HG03064 (cell line): ENCODE measurements around the gene SLC8A3.

Experiments used
- ATAC-seq: cut with Tn5 transposase; IDR thresholded peaks from one replicate; pipeline ENCODE4 v1.9.1; 2021; ENCODE audit warnings: low read depth; ENCODE audit not compliant: unreplicated experiment

SLC8A3 gene

DNA sequence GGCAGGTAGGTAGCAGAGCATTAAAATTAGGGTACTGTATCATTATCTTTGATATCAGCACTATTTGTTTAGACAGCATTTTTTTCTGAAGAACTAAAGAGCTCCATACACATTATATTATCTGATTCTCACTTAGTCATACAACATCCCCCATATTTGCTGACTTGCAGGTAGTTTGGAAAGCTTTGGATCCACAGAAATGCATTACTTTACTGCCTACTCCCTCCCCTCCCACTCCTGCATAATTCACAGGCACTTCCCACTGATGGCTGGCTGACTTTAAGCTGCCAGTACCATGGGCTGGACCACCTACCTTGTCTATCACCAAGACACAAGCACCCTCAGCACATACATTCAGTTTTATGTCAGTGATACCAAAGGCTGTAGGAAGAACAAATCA, 110.4 kb downstream of the SLC8A3 start:
- ATAC-seq: no peak

DNA sequence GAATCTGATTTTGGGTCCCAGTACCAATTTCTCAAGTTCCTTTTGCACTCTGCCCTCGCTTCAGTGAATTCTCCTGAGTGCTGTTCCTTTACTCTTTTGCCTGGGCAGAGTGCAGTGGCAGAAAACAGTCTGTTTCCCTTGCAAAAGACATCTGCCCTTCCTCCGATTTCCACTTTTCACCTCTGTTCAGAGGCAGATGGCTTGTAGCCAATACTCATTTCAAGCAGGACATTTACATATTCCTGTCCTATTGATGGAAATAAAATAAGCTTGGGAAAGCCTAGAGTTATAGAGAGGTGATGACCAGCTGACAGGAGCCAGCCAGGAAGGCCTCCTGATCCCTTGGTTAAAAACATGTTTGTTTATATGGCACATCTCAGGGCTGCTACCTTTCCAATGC, 111.0 kb downstream of the SLC8A3 start:
- no peak for ATAC-seq

DNA sequence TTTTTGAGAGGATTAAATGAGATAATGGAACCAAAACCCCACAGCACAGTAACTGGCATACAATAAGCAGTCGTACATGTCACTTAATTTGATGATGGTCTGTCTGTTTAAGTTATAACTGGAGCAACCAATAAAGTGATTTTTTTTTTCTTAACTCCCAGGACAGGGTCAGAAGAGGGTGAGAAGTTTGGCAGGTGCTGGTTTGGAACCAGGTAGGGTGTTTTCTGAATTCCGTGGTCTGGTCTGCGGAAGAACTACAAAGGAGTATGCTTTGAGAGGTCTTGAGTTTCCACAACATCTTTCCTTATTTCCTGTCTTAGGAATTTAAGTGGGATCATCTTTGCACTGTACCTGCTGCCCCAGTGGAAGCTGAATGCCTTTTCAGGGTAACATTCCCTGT, 111.7 kb downstream of the SLC8A3 start:
- ATAC-seq: no peak

DNA sequence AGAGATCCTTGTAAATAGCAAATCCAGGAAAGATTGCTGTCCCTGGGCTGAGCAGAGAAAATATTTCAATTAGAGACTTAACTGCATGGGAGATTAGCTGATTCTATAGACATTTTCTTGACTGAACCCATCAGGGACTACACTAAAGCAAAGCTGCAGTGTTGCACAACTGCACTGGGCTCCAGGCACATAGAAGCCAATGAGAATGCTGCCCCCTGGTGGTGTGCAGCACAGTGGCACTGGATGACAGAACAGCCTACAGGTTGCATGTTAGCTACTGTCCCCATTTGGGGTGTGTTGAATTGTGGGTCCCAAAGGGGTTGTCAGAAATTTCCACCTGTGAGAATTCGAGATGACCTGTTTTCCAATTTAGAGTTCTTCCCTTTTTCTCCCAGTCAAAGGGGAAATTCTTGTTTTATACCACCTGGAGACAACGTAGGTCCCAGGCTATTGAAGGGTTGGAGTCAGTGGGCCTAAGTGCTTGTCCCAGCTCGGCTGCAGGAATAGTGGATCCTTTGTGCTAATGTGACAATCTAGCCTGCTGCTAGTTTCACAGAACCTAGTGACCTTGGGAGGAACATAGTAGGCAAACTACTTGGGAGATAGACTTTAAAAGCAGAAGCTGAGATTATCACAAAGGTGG, 114.7 kb downstream of the SLC8A3 start:
- ATAC-seq: no peak

DNA sequence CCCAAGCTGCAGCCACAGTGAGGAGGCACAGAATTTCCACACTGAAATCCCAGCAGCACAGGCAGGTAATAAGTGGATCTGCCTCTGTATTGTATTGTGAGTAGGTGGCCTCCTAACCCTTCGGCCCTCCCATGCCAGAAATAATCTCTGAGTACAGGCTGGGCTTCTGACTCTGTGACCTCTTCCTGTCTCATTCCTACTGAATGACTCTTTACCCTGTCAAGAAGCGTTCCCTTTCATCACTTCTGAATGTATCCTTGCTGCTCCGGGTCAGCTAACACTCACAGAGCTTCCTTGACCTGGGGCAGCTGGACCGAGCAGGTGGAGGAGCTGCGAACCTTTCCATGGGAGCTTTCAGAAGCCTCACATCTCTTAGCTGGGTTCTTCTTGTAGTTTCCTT, 119.6 kb downstream of the SLC8A3 start:
- ATAC-seq: no peak

DNA sequence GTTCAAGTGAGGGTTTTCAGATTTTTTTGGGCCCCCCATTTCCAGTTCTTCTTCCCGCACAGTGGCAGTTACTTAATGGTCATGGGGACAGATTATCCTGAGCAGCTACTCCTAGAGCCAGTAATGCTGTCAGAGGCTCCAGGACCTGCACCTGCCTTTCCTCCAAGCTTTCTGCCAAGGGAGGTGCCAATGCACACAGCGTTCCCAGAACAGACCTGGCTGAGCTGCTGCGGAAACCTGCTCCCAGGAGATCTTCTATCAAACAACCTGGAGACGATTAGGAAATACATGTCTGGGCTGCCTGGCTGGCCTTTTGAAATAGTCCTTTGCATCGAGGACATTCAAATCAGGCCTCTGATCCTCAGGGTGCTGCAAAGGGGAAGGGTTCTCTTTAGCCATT, 120.9 kb downstream of the SLC8A3 start:
- ATAC-seq: no peak

DNA sequence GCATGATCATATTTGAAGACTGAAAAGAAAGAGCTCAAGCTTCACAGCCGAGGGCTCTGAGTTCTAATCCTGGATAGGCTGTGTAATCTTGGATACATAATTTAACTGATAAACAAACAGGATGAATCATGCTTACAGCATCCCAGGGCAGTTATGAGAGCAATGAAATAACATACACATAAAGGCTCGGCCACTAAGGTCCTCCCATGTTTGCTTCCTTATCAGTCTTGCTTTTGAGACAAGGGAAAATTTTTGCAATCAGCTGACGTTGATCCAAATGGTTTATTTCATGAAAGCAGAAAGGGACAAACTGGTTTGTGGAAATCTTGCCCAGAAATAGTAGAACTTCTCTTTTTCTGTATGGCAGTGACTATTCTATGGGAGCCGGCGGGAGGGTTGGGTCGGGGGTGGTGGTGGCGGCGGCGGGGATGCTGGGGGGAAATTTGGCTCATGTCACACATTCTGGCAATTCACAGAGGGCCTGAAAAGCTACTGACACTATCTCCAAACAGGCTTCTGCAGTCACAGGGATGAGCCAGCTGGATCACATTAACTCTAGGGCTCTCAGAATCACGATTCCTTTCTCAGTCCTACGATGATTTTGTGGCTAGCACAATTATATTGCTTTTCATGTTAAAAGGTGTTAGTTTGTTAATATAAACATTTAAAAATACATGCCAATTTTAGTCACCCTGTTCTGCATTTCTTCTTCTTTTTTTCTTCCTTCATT, 124.5 kb downstream of the SLC8A3 start:
- no peak for ATAC-seq

DNA sequence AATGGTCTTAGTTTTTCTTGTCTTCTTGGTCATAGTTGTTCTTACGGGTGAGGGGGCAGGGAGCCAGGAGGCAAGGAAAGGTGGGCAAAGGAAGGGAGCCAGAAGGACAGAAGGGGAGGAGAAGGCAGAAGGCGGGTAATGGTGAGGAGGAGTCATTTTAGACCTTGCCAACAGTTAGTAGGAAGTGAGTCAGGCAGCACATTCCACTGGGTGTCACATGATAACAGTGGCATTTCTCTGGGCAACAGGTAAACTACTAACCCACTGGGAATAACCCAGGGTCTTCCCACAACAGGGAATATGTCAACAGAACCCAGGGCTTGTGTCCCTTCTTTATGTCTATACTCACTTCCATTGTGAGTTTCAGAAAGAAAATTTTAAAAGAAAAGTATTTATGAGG, 127.6 kb downstream of the SLC8A3 start:
- ATAC-seq: no peak

DNA sequence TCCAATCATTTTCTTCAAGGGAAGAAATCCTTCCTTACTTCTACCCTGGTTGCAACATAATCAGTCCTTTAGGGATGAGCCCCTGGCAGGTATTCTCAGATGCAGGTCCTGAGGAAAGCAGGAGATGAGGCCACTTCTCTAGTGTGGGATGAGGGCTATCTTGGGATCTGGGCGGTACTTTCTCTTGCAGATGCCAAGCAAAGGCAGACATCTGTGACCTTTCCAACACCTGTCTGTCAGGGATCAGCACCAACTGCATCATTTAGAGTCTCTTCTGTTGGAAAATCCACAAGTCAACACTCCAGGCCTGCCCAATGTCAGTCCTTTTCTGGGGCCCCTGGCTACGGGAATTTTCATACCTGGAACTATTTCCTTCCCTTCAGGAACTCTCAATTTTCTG, 129.2 kb downstream of the SLC8A3 start:
- ATAC-seq: no peak

DNA sequence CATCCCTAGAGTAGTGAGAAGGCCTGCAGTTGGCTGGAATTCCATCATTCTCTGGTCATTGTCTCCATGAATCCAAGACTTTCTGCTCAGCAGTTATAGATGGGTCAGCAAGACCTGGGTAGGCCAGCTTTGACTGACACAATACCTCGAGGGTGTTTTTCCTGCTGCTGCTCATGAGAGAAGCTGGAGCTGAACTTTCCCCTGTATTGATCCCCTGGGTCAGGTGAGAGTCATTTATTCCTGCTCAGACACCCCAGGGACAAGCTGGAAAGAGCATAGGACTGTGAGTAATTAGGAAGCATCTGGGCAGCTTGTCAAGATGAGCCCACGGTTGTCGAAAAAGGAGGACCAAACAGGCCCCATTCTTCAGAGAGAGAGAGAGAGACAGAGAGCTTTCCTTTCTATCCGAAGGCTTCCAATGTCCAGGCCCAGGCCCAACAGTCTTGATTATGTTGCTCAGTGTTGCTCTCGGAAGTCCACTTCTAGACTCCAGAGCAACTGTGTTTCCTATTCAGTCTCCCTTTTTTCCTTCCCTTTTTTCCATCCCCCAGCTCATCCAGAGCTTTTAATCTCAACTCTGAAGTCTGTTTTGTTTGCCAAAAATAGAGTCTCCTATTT, 131.1 kb downstream of the SLC8A3 start:
- no peak for ATAC-seq

DNA sequence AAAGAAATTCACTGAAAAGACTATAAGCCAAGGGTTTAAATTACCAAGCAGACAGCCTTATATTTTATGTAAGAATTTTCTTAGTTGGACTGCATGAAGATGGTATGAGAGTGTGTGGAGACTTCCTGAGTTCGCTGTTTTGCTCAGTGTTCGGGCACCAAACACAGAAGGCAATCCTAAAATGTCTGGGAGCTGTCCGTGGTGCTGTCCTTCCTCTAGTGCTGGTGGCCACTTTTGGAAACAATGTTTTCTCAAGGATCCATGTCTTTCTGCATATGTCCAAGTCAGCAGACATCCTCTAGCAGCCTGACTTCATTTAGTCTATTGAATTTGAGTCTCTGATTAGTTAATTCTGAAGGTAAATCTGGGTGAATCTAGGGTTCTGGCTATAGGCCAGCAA, 135.8 kb downstream of the SLC8A3 start:
- no peak for ATAC-seq

DNA sequence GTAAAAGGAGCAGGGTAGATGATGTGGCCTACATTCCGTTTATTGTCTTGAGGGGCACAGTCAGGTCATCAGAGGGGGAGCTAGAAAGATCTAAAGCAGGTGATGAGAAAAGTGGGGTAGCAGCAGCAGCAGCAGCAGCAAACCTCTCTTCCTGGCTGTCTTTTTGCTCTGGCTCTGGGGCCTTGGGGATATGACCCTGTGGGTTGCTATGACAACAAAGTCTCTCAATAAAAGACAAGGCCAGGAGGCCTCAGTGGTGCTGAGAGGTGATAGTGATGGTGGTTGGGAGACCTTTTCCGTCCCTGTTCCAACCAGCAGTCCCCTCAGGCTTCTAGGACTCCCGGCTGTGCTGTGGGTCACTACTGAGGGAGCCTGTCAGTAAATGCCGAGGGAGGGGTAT, 138.6 kb downstream of the SLC8A3 start:
- ATAC-seq: no peak

DNA sequence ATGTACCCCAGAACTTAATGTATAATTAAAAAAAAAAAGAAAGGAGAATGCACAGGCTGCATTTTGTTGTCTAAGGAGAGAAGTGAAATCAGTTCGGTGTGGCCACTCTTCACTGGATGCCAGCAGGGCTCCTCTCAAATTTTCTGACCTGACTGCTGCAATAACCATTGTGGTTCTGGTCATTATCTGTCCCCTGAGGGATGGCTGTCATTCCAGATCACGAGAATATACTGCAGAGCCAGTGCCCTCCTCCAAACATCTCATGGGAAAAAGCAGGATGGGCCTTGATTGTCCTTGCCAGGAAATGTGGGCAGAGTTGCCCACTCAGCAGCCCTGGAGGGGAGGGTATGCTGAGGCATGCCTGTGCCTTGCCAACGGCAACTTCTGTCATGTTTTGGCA, 139.1 kb downstream of the SLC8A3 start:
- ATAC-seq: no peak

DNA sequence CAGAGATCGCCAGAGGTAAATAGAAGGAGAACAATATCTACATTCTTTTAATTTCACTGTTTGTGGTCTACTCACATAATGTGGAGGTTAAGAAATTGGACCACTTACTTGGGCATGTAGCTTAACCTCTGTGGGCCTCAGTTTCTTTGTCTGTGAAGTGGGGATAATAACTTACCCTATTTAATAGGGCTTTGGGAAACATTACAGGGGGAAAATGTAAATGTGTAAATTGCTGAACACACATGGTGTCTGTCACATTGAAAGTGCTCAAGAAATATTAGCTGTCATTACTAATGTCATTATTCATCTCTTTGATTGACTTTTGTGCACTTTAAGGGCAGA, 140.5 kb downstream of the SLC8A3 start:
- no peak for ATAC-seq

DNA sequence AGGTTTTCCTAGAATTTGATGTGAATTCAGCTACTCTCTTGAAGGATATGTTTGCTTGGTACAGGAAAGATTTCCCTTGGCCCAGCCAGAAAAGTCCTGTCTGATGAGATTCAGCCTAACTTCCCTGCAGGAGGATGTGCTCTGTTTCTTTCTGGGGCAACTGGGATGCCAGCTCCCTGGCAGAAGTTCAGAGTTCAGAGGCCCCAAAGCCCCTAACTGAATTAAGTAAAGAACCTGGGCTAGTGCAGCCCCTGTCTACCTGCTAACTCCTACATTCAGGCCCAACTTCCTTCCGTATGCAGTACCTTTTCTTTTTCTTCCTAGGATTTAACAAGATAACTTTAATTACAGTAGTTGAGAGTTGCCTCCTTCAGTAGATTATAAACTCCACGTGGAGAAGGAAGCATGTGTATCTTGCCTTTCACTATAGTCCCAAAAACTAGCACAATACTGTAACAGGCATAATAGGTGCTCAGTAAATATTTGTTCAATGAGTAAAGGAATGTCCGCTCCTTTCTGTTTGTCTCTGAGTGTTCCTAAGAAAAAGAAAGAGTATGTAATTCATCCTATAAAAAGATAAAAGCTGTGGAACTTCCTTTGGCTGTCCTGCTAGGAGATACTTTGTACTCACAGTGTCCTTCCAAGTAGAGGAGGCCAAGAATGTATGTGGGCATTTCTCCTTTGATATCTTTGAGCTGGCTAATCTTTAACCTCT, 141.0 kb downstream of the SLC8A3 start:
- no peak for ATAC-seq

DNA sequence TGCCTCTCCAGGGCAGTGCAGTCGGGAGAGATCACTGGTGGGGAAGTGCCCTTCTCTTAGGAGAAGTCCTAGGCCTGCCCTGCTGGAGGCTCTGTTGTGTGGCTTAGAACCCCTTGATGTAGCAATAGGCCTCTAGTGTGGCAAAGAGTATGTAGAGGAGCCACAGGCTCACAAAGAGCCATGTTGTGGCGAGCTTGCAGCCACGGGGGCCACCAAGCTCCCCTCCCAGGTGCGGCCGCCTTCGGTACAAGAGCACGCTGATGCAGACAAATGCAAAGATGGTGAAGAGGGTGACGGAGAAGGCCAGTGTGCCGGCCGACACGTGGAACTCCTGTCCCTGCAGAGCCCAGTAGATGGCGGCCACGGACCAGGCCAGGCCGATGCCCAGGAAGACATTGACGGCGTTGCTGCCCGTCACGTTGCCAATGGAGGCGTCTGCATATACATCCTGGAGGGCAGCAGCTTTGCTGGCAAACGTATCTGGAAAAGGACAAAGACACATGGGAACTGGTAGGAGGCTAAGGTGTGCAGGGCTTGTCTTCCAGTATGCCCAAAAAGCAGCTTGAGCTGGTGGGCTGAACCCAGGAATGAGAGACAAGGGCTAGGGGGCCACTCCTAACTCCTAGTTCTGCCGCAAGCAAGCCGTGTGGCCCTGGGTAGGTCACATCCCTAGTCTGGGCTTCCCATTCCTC, 142.8 kb downstream of the SLC8A3 start:
- ATAC-seq: no peak

DNA sequence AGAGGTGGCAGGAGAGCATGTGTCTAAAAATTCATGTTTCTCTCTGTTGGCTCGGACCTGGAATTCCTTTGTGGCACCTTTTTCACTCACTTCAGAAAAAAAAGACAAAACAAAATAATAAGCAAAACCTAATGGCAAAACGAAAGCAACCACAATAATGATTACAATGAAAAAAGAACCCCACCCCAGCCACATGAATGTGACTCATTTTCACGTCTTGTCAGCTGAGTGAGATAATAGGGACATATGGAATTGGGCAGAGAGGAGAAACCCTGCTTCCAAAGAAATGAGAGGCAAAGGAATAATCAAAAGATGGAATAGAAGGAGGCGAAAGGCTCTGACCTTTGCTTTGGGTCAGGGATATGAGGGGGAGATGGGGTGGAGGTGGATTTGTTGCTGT, 143.4 kb downstream of the SLC8A3 start:
- no peak for ATAC-seq

DNA sequence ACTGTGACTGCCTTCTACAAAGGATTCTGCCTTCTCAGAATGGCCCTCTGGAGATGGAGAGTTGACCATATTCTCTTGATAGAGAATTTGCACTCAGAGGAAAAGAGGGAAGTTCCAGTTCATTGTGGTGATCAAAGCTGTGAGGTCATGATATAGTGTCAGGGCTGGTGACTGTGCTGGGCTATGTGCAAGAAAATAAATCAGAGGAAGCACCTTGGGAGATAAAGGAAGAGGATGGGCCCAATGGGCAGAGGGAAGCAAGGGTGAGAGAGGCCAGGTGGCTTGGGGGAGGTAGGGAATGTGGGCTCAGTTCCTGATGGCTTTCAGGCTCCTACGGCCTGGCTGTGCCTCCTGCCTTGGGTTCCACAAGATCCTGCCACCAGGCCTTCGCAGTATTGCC, 145.8 kb downstream of the SLC8A3 start:
- no peak for ATAC-seq

DNA sequence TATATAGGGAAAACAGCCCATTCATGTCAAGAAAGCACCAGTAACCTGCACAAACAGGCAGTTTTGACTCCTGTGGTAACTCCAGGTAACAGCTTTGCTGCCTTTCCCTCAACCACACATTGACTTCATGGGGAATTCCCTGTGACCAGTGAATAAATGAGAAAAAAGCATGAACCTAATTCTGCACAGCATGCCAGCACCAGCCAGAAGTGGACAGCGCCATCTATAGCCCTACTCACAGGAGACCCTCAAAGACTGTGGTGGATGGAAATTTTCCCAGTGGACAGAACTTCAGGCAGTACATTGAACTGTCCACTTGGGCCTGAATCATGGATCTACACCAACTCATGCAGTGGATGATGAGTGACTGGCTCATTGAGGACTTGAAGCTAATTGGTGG, 152.1 kb downstream of the SLC8A3 start:
- no peak for ATAC-seq

DNA sequence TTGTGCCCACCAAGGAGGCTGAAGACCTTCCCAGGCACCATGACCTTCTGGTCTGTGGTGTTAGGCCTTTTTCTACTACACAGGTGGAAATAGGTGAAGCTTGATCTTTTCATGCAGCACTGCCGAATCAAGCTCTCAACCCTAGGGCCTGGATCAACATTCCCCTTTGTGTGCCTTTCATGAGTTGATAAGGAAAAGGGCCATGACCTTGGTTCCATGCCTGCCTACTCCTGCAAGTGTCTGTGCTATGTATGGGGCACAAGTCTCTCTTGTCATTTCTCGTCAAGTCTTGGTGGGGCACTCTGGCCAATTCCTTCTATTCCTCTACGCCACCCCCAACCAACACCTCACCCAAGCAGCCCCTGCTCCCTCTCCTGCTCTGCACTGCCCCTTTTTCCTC, 154.5 kb downstream of the SLC8A3 start:
- no peak for ATAC-seq

DNA sequence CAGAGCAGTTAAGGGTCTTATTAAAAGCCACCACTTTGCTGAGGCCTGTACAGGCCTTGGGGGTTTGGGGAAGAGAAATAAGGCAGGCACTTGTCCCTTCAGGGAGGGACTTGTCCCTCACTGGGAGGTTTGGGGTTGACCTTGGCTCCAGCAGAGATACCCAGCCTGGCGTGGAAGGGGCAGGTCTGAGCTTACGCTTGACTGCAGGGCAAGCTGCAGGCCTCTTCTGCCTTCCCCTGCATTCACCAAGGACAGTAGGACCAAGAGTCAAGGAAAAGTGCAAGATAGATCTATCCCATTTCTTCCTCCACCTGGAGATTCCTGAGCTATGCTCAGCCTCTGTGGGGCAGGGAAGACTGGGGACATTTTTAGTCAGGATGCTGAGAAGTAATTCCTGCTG, 155.2 kb downstream of the SLC8A3 start:
- ATAC-seq: no peak
